SK-N-SH treated with all-trans-retinoic acid at 6 μM for 48 hours (cell line): ENCODE results near the gene MRFAP1L1.
"Not testable (repeated sequence)": the region's sequence is repeated elsewhere in the genome, so short reads cannot be mapped to it uniquely, and the experiment has no call there.

Experiments used
- ATAC-seq: fragments of 200-7000 bp; cut with Tn5 transposase; 3 replicates; pipeline ENCODE4 v1.9.1; 2020; ENCODE audit warnings: mild to moderate bottlenecking, moderate library complexity
- ARNTL ChIP-seq: fragments of 450-650 bp; formaldehyde crosslinking; IDR thresholded peaks from 2 replicates; pipeline ENCODE4 v1.5.0; 2020; ENCODE audit warnings: low read depth, mild to moderate bottlenecking, moderate library complexity, borderline replicate concordance
- CSDC2 ChIP-seq: fragments of 250-450 bp; sonication (Bioruptor Pico); IDR thresholded peaks from 2 replicates; pipeline ENCODE4 v1.5.0; 2020; ENCODE audit warnings: mild to moderate bottlenecking, moderate library complexity
- CSRNP3 ChIP-seq: fragments of 250-450 bp; sonication (Bioruptor Pico); IDR thresholded peaks from 2 replicates; pipeline ENCODE4 v1.5.1; 2021; ENCODE audit warnings: mild to moderate bottlenecking, moderate library complexity
- GLIS3 ChIP-seq: fragments of 250-450 bp; sonication (Bioruptor Pico); IDR thresholded peaks from 2 replicates; pipeline ENCODE4 v1.5.0; 2020; ENCODE audit warnings: mild to moderate bottlenecking, moderate library complexity
- ISL1 ChIP-seq: fragments of 250-450 bp; sonication (Bioruptor Pico); IDR thresholded peaks from 2 replicates; pipeline ENCODE4 v2.1.2; 2022; ENCODE audit warnings: mild to moderate bottlenecking, moderate library complexity
- OSR1 ChIP-seq: fragments of 250-450 bp; sonication (Bioruptor Pico); IDR thresholded peaks from 2 replicates; pipeline ENCODE4 v1.8.0; 2022; ENCODE audit warnings: moderate library complexity, mild to moderate bottlenecking, inconsistent platforms
- PATZ1 ChIP-seq: fragments of 250-450 bp; sonication (Bioruptor Pico); IDR thresholded peaks from 2 replicates; pipeline ENCODE4 v1.8.0; 2020; ENCODE audit warnings: mild to moderate bottlenecking, moderate library complexity, borderline replicate concordance
- PPARA ChIP-seq: fragments of 250-450 bp; sonication (Bioruptor Pico); IDR thresholded peaks from 2 replicates; pipeline ENCODE4 v1.5.0; 2020; ENCODE audit warnings: mild to moderate bottlenecking, borderline replicate concordance
- RARB ChIP-seq: fragments of 250-450 bp; sonication (Bioruptor Pico); IDR thresholded peaks from 2 replicates; pipeline ENCODE4 v1.8.0; 2021; ENCODE audit warnings: mild to moderate bottlenecking, moderate library complexity
- SNAI2 ChIP-seq: fragments of 250-450 bp; sonication (Bioruptor Pico); IDR thresholded peaks from 2 replicates; pipeline ENCODE4 v1.5.0; 2020; ENCODE audit warnings: mild to moderate bottlenecking, moderate library complexity
- TCF4 ChIP-seq: fragments of 250-450 bp; sonication (Bioruptor Pico); IDR thresholded peaks from 2 replicates; pipeline ENCODE4 v1.8.0; 2021; ENCODE audit warnings: mild to moderate bottlenecking, moderate library complexity, borderline replicate concordance
- TOX ChIP-seq: fragments of 250-450 bp; sonication (Bioruptor Pico); IDR thresholded peaks from 2 replicates; pipeline ENCODE4 v1.8.0; 2021; ENCODE audit warnings: mild to moderate bottlenecking, moderate library complexity, borderline replicate concordance
- ZC3H10 ChIP-seq: fragments of 250-450 bp; sonication (Bioruptor Pico); IDR thresholded peaks from 2 replicates; pipeline ENCODE4 v1.5.1; 2021; ENCODE audit warnings: mild to moderate bottlenecking, moderate library complexity
- ZFP3 ChIP-seq: fragments of 250-450 bp; sonication (Bioruptor Pico); IDR thresholded peaks from 2 replicates; pipeline ENCODE4 v1.5.0; 2020; ENCODE audit warnings: mild to moderate bottlenecking, moderate library complexity
- ZFP30 ChIP-seq: fragments of 450-650 bp; formaldehyde crosslinking; IDR thresholded peaks from 2 replicates; pipeline ENCODE4 v1.5.0; 2022; ENCODE audit warnings: mild to moderate bottlenecking, moderate library complexity
- ZNF565 ChIP-seq: fragments of 450-650 bp; formaldehyde crosslinking; conservative IDR thresholded peaks from 2 replicates; pipeline ENCODE4 v1.5.0; 2020; ENCODE audit warnings: low read depth, mild to moderate bottlenecking, moderate library complexity
- ZNF70 ChIP-seq: fragments of 450-650 bp; formaldehyde crosslinking; IDR thresholded peaks from 2 replicates; pipeline ENCODE4 v1.5.0; 2020; ENCODE audit warnings: mild to moderate bottlenecking, moderate library complexity
- ZNF8 ChIP-seq: fragments of 450-650 bp; formaldehyde crosslinking; IDR thresholded peaks from 2 replicates; pipeline ENCODE4 v1.5.0; 2020; ENCODE audit warnings: mild to moderate bottlenecking, moderate library complexity
- TF ChIP-seq, protein P1 (sequence below): fragments of 250-450 bp; sonication (Bioruptor Pico); IDR thresholded peaks from 2 replicates; pipeline ENCODE4 v1.8.0; 2021; ENCODE audit warnings: low read depth, mild to moderate bottlenecking, moderate library complexity, borderline replicate concordance
- TF ChIP-seq, protein P2 (sequence below): fragments of 250-450 bp; sonication (Bioruptor Pico); IDR thresholded peaks from 2 replicates; pipeline ENCODE4 v1.5.1; 2020; ENCODE audit warnings: low read depth, mild to moderate bottlenecking, moderate library complexity

Gene MRFAP1L1

DNA sequence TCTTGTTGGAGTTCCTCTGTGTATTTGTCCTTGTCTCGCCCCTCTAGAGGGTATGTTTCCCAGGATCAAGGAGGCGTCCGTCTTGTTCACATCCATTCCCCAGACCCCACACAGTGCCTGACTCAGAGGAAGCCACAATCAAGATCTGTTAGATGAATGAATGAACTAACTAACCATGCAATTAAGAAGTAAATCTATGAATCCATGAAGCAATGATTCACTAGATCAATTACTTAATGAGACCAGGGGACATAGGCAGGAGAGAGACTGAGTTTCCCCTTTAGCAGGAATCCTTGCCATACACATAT is 18.2 kb upstream of the MRFAP1L1 start:
- ATAC-seq = no peak
- TF ChIP-seq, protein P1, sequence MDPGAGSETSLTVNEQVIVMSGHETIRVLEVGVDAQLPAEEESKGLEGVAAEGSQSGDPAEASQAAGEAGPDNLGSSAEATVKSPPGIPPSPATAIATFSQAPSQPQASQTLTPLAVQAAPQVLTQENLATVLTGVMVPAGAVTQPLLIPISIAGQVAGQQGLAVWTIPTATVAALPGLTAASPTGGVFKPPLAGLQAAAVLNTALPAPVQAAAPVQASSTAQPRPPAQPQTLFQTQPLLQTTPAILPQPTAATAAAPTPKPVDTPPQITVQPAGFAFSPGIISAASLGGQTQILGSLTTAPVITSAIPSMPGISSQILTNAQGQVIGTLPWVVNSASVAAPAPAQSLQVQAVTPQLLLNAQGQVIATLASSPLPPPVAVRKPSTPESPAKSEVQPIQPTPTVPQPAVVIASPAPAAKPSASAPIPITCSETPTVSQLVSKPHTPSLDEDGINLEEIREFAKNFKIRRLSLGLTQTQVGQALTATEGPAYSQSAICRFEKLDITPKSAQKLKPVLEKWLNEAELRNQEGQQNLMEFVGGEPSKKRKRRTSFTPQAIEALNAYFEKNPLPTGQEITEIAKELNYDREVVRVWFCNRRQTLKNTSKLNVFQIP = no peak
- TF ChIP-seq RARB (no peak), TOX (no peak), PPARA (no peak), ARNTL (CRISPR knock-in tag) (no peak), ZFP30 (CRISPR knock-in tag) (no peak), ZFP3 (CRISPR knock-in tag) (no peak), GLIS3 (CRISPR knock-in tag) (no peak)

DNA sequence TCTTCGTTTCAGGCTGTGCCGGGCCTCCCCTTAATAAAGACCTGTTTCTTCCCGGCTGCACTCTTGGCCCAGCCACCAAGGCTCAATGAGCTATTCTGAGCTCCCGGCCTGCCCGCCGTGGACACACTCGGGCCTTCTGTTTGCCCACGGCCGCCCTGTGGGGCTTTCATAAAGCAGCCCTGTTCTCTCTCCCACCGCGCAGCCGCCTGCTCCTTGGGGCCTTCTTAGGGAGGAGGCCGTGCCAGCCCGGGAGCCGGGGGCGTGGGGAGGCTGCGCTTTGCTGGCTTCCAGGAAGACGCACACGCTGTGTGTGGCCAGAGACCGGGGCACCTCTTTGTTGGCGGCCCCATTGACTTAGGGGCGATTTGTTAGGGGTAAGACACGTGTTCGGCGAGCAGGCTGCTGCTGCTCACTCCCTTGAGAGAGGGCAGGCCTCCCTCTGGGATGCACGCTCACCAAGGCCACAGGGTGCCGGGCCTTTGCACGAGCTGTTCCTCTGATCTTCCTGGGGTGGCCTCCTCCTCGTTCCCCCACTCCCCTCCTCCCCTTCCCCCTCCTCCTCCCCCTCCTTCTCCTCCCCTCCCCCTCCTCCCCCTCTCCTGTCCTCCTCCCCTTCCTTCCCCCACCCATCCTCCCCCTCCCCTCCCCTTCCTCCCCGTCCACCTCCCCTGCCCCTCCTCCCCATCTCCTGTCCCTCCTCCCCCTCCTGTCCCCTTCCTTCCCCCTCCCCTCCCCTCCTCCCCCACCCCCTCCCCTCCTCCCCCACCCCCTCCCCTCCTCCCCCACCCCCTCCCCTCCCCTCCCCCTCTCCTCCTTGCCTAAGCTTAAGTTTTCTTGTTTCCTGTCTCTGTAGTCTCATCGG is 17.6 kb upstream of the MRFAP1L1 start:
- TF ChIP-seq, protein P2, sequence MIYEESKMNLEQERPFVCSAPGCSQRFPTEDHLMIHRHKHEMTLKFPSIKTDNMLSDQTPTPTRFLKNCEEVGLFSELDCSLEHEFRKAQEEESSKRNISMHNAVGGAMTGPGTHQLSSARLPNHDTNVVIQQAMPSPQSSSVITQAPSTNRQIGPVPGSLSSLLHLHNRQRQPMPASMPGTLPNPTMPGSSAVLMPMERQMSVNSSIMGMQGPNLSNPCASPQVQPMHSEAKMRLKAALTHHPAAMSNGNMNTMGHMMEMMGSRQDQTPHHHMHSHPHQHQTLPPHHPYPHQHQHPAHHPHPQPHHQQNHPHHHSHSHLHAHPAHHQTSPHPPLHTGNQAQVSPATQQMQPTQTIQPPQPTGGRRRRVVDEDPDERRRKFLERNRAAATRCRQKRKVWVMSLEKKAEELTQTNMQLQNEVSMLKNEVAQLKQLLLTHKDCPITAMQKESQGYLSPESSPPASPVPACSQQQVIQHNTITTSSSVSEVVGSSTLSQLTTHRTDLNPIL (CRISPR knock-in tag) = no peak
- TF ChIP-seq ZNF8 (CRISPR knock-in tag) (no peak), PATZ1 (CRISPR knock-in tag) (no peak)
- no peak for ATAC-seq

GRCh38 chr4:6725427-6725961 is 15.8 kb upstream of the MRFAP1L1 start:
- not testable (repeated sequence) for ATAC-seq

GRCh38 chr4:6724421-6725111 is 14.9 kb upstream of the MRFAP1L1 start:
- no peak for ATAC-seq
- TF ChIP-seq PATZ1 (CRISPR knock-in tag) (no peak), SNAI2 (no peak), ZC3H10 (CRISPR knock-in tag) (no peak), GLIS3 (CRISPR knock-in tag) (no peak)

GRCh38 chr4:6723851-6724250 is 14.2 kb upstream of the MRFAP1L1 start:
- no peak for ATAC-seq
- TF ChIP-seq TCF4 (CRISPR knock-in tag) (no peak), ZNF565 (CRISPR knock-in tag) (no peak), CSRNP3 (no peak), ZNF70 (CRISPR knock-in tag) (no peak), ZC3H10 (CRISPR knock-in tag) (no peak), ARNTL (CRISPR knock-in tag) (no peak), ZFP30 (CRISPR knock-in tag) (no peak), OSR1 (no peak), SNAI2 (no peak), CSDC2 (CRISPR knock-in tag) (no peak), PATZ1 (CRISPR knock-in tag) (no peak), ISL1 (CRISPR knock-in tag) (no peak), PPARA (no peak), ZNF8 (CRISPR knock-in tag) (no peak), RARB (no peak)
- TF ChIP-seq, protein P1 = no peak
